Activated naive CD4-positive, alpha-beta T cell treated with anti-CD3 and anti-CD28 coated beads for 36 hours (primary cell): ENCODE data around the gene SLU7. TPM values are rescaled to one million over a fixed set of nuclear protein-coding genes. Genes with fewer than 3 reads are reported as not detected.

Experiments
- CTCF ChIA-PET: fragments of 350-600 bp; sonication (Branson Sonifier 250); formaldehyde crosslinking; loops from one replicate; lab custom pipeline; 2021; ENCODE audit warnings: antibody characterized with exemption; lab: Charles Lee
- DNase-seq: peaks from one replicate; pipeline ENCODE4 v3.0.0-alpha.2; 2020
- H3K27ac Mint-ChIP-seq: one replicate; pipeline ENCODE4 v1.8.0; 2021; ENCODE audit warnings: mild to moderate bottlenecking, mixed read lengths
- H3K27me3 Mint-ChIP-seq: one replicate; pipeline ENCODE4 v1.8.0; 2021; ENCODE audit warnings: low read depth, mixed read lengths
- H3K36me3 Mint-ChIP-seq: one replicate; pipeline ENCODE4 v1.8.0; 2021; ENCODE audit warnings: low read depth, mixed read lengths
- H3K4me1 Mint-ChIP-seq: one replicate; pipeline ENCODE4 v1.8.0; 2021; ENCODE audit warnings: low read depth, mixed read lengths
- H3K4me3 Mint-ChIP-seq: one replicate; pipeline ENCODE4 v1.8.0; 2021; ENCODE audit warnings: mild to moderate bottlenecking, moderate library complexity, mixed read lengths
- H3K9me3 Mint-ChIP-seq: one replicate; pipeline ENCODE4 v1.8.0; 2021; ENCODE audit warnings: mixed read lengths
- intact Hi-C: fragments of 100-400 bp; cut with micrococcal nuclease; formaldehyde crosslinking; loops from one replicate; pipeline ENCODE4 v1.15.1; 2023
- total RNA-seq, 2 experiments: library from RNA; stranded (reverse); gene quantifications; one replicate each; pipeline ENCODE4 v1.2.3, GENCODE V29; 2021

Gene SLU7
- total RNA-seq, 2 experiments from 2014 or later = 33.2 to 34.3 TPM

GRCh38 chr5:160460377-160461049, 41.6 kb upstream of the SLU7 start:
- no peak for DNase-seq
- Mint-ChIP-seq H3K4me3 (no peak overlapping the region), H3K36me3 (no peaks in the 10 kb centered on the region), H3K9me3 (no peaks in the 10 kb centered on the region), H3K27me3 (peaks cover under 1% of the 10 kb centered on the region), H3K4me1 (peaks cover 32% of the 10 kb centered on the region), H3K27ac (no peak overlapping the region)
- intact Hi-C loops = loop anchor here (1.0 kb wide), 1 partner anchor 21 kb away; no protein-coding TSS in a partner anchor
- CTCF ChIA-PET = interaction anchor here (1.1 to 2.9 kb wide), 3 partner anchors 22 to 47 kb away, joined by 3 to 21 read pairs (median 6); no protein-coding TSS in a partner anchor

- Mint-ChIP-seq H3K27me3 (peaks cover 3% of the 10 kb centered on the region), H3K9me3 (no peaks in the 10 kb centered on the region), H3K36me3 (no peaks in the 10 kb centered on the region), H3K4me1 (peaks cover 20% of the 10 kb centered on the region), H3K27ac (no peak overlapping the region), H3K4me3 (no peak overlapping the region)
- CTCF ChIA-PET = interaction anchor here (1.3 to 2.9 kb wide), 3 partner anchors 20 to 39 kb away, joined by 3 to 21 read pairs (median 16); no protein-coding TSS in a partner anchor
- intact Hi-C loops = no loop called here
- no peak for DNase-seq
Observed at GRCh38 chr5:160458806-160459800, 40.2 kb upstream of the SLU7 start.

GRCh38 chr5:160457252-160457651, 38.4 kb upstream of the SLU7 start:
- no peaks in the 10 kb centered on the region for H3K36me3 Mint-ChIP-seq
- DNase-seq = no peak
- intact Hi-C loops = no loop called here
- peaks cover 14% of the 10 kb centered on the region for H3K4me1 Mint-ChIP-seq
- H3K27ac Mint-ChIP-seq = no peak overlapping the region
- H3K4me3 Mint-ChIP-seq = no peak overlapping the region
- peaks cover 3% of the 10 kb centered on the region for H3K27me3 Mint-ChIP-seq
- H3K9me3 Mint-ChIP-seq = no peaks in the 10 kb centered on the region
- CTCF ChIA-PET = interaction anchor here (2.6 kb wide), 1 partner anchor 18 kb away, joined by 16 read pairs; no protein-coding TSS in a partner anchor

GRCh38 chr5:160456480-160457177, 37.7 kb upstream of the SLU7 start:
- CTCF ChIA-PET = interaction anchor here (2.6 kb wide), 1 partner anchor 17 kb away, joined by 16 read pairs; no protein-coding TSS in a partner anchor
- DNase-seq = no peak
- intact Hi-C loops = no loop called here
- H3K4me1 Mint-ChIP-seq = peaks cover 14% of the 10 kb centered on the region
- H3K36me3 Mint-ChIP-seq = no peaks in the 10 kb centered on the region
- peaks cover 3% of the 10 kb centered on the region for H3K27me3 Mint-ChIP-seq
- H3K27ac Mint-ChIP-seq = no peak overlapping the region
- H3K9me3 Mint-ChIP-seq = no peaks in the 10 kb centered on the region
- H3K4me3 Mint-ChIP-seq = no peak overlapping the region

- no peak for DNase-seq
- CTCF ChIA-PET = no interaction called here
- Mint-ChIP-seq H3K4me1 (peaks cover 14% of the 10 kb centered on the region), H3K27ac (no peak overlapping the region), H3K9me3 (no peaks in the 10 kb centered on the region), H3K4me3 (no peak overlapping the region), H3K36me3 (no peaks in the 10 kb centered on the region), H3K27me3 (peaks cover 3% of the 10 kb centered on the region)
- intact Hi-C loops = no loop called here
Observed at GRCh38 chr5:160455600-160455999, 36.7 kb upstream of the SLU7 start.

DNA sequence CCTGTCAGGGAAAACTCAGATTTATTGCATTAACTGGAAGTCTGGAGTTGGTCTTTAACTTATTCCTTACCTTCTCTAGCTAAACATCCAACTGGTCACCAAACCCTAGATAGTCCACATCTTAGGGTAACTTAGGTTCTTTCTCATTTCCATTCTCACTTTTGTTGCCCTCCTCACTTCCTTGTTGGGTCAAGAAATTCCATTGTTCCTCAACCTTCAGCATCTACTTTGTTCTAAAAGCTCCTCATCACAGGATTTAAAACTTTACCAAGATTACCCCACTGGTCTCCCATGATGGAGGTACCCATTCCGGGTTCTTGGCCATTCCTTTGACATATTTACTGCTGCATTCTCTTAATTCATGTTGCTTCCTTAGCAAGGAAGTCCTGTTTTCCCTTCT, 34.9 kb upstream of the SLU7 start:
- Mint-ChIP-seq H3K36me3 (no peaks in the 10 kb centered on the region), H3K27me3 (peaks cover 3% of the 10 kb centered on the region), H3K4me3 (no peak overlapping the region), H3K9me3 (no peaks in the 10 kb centered on the region), H3K4me1 (peaks cover 4% of the 10 kb centered on the region), H3K27ac (no peak overlapping the region)
- intact Hi-C loops = no loop called here
- no peak for DNase-seq
- CTCF ChIA-PET = interaction anchor here (0.7 kb wide), 1 partner anchor 14 kb away, joined by 3 read pairs; no protein-coding TSS in a partner anchor

DNA sequence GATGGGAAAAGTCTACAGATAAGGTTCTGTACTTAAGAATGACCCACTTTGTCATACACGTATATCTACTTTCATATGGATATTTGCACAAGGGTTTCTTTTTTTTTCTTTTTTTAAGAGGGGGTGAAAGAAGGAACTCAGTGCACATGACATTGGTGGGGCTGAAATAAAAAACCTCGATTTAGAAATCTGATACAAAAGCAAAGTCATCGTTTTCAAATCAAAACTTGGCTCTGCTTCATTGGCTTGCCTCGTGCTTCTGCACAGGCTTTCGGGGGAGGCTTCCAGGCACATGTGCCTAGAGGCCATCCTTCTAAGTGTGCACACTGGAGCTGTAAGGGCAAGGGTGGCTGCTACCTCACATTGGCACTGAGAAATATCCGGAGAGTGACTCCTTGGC, 33.9 kb upstream of the SLU7 start:
- Mint-ChIP-seq H3K4me3 (no peak overlapping the region), H3K27ac (no peak overlapping the region), H3K27me3 (peaks cover 3% of the 10 kb centered on the region), H3K9me3 (no peaks in the 10 kb centered on the region), H3K36me3 (no peaks in the 10 kb centered on the region), H3K4me1 (peaks cover 4% of the 10 kb centered on the region)
- CTCF ChIA-PET = interaction anchor here (2.0 kb wide), 1 partner anchor 14 kb away, joined by 6 read pairs; no protein-coding TSS in a partner anchor
- no peak for DNase-seq
- intact Hi-C loops = no loop called here

DNA sequence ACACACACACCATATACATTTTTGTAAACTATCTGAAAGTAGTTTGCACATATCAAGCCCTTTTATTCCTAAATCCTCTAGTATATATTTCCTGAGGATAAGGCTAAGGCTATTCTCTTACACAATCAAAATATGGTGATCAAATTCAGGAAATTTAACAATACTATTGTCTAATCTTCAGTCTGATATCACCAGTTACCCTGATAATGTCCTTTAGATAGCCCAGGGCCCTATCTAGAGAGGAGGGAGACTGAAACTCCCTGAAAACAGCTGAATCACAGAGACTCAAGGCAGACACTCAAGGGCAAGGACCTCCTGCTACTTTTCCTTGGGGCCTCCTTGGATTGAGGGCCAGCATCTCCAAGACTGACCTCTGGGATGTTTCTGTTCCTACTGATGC, 33.2 kb upstream of the SLU7 start:
- H3K9me3 Mint-ChIP-seq = no peaks in the 10 kb centered on the region
- H3K27ac Mint-ChIP-seq = no peak overlapping the region
- H3K27me3 Mint-ChIP-seq = peaks cover 3% of the 10 kb centered on the region
- no peak for DNase-seq
- intact Hi-C loops = no loop called here
- no peak overlapping the region for H3K4me3 Mint-ChIP-seq
- CTCF ChIA-PET = interaction anchor here (2.0 kb wide), 1 partner anchor 13 kb away, joined by 6 read pairs; no protein-coding TSS in a partner anchor
- H3K36me3 Mint-ChIP-seq = no peaks in the 10 kb centered on the region
- peaks cover 4% of the 10 kb centered on the region for H3K4me1 Mint-ChIP-seq

GRCh38 chr5:160451281-160451680, 32.4 kb upstream of the SLU7 start:
- peaks cover 4% of the 10 kb centered on the region for H3K4me1 Mint-ChIP-seq
- peaks cover 3% of the 10 kb centered on the region for H3K27me3 Mint-ChIP-seq
- no peak for DNase-seq
- no peaks in the 10 kb centered on the region for H3K9me3 Mint-ChIP-seq
- CTCF ChIA-PET = interaction anchor here (2.0 kb wide), 1 partner anchor 12 kb away, joined by 6 read pairs; no protein-coding TSS in a partner anchor
- intact Hi-C loops = no loop called here
- no peaks in the 10 kb centered on the region for H3K36me3 Mint-ChIP-seq
- H3K4me3 Mint-ChIP-seq = no peak overlapping the region
- no peak overlapping the region for H3K27ac Mint-ChIP-seq

GRCh38 chr5:160450164-160450932, 31.5 kb upstream of the SLU7 start:
- H3K27me3 Mint-ChIP-seq = peaks cover under 1% of the 10 kb centered on the region
- H3K27ac Mint-ChIP-seq = no peak overlapping the region
- H3K36me3 Mint-ChIP-seq = no peaks in the 10 kb centered on the region
- CTCF ChIA-PET = no interaction called here
- no peak overlapping the region for H3K4me3 Mint-ChIP-seq
- intact Hi-C loops = no loop called here
- H3K4me1 Mint-ChIP-seq = peaks cover under 1% of the 10 kb centered on the region
- H3K9me3 Mint-ChIP-seq = no peaks in the 10 kb centered on the region
- DNase-seq = no peak

DNA sequence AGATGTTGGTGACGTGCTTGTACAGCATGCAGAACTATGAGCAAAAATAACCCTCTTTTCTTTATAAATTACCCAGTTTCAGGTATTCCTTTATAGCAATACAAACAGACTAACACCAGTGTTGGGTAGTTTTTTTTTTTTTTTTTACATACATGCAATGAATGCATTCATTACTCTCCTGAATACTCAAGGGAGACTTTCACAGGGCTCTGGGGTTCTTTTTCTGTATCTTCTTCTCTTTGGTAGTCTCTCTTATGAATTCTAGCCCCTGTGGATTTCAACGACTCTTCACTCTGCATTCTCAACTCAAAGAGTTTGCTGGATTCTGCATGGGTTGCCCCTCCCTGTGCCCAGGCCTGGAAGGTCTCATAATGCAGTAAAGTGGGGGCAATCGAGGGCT, 30.6 kb upstream of the SLU7 start:
- H3K9me3 Mint-ChIP-seq = no peaks in the 10 kb centered on the region
- DNase-seq = no peak
- intact Hi-C loops = no loop called here
- no peaks in the 10 kb centered on the region for H3K36me3 Mint-ChIP-seq
- H3K4me1 Mint-ChIP-seq = peaks cover 1% of the 10 kb centered on the region
- no peak overlapping the region for H3K27ac Mint-ChIP-seq
- H3K27me3 Mint-ChIP-seq = no peaks in the 10 kb centered on the region
- H3K4me3 Mint-ChIP-seq = no peak overlapping the region
- CTCF ChIA-PET = interaction anchor here (0.6 to 3.1 kb wide), 2 partner anchors 10 to 26 kb away, joined by 6 to 17 read pairs; no protein-coding TSS in a partner anchor
